Stimulated activated CD8-positive, alpha-beta memory T cell treated with anti-CD3 and anti-CD28 coated beads, Interleukin-15, amount 100 ng/mL, for 4 hours (primary cell): ENCODE results near the gene SERPINI1.
A peak's percentile ranks its signal among the peaks of the same experiment; 100 is the strongest.

Experiments used
- DNase-seq, 2 donors: peaks; one replicate each; pipeline ENCODE4 v3.0.0-alpha.2; 2020; ENCODE audit warnings: low read depth in 2 of 2

The SERPINI1 gene

DNA sequence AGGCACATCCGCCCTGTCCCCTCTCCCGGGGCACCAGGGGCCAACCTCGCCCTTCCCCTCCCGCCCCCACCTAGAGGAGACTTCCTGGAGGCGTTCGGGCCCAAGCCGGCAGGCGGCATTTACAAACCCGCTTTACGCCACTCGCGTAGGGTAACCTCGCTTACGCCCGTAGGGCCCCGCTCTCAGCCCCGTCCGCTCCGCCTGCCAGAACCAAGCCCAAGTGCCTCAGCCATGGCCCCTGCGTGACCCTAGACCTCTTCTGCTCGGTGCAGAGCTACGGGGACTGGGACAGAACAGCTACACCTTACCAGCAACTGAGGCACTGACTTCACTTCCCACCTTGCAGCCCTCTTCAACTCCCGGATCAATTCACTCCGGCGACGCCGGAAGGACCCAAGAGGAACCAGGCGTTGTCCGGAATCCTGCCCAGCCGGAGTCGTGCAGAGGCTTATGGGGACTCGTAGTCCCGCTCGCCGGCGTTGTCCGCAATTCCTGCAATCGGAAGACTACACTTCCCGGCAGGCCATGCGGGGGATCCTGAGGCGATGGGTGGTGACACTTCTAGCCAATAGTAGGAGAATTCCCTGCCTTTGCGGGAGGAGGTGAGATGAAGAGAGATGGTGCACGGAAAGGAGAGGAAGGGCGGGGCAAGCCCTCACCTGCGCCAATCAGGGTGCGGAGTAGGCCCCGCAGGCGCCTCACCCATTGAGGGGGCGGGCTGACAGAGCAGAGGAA is 856 bp upstream of the SERPINI1 start, which contains the start of gene PDCD10:
Gene PDCD10 (minus strand): TSS at position 395 of the 735 bp plus-strand sequence. CDS start 14,735 bp downstream, outside the sequence.
- peak; percentile 93 to 95 for DNase-seq

DNA sequence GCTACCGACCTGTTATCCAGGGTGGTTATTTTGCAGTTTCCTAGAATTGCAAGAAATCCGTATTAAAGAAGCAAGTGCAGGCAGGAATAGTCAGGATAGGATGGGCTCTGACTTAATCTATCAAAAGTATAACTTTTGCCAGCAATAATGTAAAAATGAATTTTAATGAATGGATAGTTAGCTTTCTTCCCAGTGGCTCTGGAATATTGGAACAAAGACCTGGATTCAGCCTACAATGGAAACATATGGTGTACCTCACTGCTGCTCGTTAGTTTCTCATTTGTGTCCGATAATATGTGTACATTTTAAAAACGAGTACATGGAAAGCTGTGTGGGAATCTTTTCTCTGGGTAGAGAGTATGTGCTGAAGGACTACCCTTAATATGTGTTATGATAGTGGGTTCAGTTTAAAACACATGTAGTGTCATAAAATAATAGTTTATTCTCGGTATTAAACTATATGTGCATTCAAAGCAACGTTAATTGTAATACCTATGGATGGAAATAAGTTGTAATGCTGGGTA is 805 bp downstream of the SERPINI1 start:
- DNase-seq: no peak

DNA sequence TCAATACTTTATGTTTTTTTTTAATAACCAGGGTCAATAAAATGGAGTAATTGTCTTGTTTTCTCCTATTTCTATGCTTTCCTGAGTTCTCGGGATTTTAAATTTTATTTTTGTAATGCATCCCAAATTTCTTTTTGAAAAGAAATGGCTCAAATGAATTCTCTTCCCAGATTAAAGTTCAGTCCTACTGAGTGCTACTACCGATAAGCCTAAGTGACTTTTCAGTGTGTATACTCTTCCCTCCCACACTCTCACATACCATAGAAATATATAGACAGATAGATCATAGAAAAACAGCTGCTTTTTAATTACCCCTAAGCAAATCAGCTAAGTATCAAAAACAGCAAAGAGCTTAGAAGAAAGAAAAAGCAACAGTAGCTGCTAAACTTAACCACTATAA is 1.5 kb downstream of the SERPINI1 start:
- no peak for DNase-seq

DNA sequence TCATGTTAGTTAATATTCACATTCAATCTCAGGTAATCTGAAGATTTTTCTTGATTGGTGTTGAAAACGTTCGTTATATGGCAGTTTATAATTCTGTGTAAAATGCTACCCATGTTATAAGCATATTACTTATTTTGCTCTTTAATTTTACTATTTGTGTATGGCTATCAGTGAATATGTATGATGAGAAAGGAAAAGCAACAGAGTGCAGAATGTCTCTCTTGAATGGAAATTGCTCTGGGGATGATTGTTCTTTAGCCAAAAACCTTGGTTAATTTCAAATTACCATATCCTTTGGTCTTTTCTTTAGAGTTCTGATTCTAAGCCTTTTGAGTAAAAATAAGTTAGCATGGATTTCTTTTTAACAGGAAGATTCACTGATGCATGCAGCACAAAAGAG is 2.5 kb downstream of the SERPINI1 start:
- no peak for DNase-seq

DNA sequence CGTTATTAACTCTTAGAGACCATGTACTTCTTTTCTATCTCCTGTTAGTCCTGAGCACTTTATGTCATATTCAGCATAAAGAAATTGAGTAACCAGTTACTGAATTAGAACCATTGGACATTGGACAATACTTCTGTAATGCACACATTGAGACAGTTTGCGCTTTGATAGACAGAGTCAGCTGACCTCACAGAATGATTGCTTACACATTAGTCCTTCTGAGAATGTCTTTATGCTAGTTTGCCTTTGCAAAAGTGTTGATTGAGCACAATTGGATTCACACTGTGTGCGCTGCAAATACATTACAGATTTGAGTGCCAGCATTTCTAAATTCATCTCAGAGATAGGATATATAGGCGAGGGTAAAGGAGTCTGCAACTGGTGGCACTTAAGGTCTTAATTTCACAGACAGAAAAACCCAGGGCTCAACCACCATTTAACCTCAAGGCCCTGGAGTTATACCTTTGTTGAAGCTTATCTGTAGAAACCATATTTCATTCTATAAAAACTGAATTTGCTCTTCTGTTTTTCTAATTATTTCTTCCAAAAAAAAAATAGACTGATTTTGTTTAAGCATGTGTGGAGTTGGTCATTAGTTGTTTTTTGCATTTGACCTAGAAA is 3.8 kb downstream of the SERPINI1 start:
- no peak for DNase-seq

DNA sequence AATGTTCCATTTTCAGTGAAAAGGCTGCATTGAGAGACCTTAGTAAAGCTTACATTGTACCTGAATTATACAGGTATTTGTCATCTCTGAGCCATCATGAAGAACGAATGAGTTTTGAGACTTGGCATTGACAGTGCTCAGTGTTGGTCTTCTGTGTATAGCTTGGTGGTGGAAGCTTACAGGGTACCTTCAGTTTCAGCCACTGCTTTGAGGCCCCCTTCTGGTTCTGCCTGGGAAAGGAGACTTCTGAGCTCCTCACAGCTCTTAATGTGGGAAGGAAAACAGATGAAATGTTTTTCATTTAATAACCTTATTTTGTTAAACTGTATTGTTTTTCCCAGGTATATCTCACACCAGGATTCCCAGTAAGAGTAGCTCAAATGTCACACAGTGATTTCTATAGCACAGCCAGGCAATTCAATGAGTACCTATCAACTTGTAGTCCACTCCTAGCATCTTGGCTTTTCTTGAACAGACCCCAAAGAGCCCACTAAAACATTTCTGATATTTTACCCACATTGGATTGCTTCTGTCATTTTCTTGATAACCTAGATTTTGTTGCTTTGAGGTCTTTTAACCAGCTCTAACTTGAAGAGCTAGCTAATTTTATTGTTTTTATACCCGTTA is 5.6 kb downstream of the SERPINI1 start:
- no peak for DNase-seq

DNA sequence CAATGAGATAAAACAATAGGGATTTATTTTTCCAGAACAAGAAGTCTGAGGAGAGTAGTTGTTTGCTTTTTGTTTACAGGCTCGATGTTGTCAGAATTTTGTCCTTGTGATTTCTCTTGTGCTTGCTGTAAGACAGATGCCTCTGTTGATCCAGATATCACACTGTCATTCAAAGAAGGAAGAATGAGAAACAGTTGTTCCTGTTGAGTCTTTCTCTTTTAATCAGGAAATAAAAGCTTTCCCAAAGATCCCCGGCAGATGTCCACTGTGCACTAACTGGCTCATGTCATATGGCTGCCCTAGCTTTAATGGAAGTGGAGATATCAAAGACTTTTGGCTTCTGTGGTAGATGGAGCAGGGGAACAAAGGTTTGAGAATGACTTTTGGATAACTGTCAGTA is 6.8 kb downstream of the SERPINI1 start:
- DNase-seq: no peak

DNA sequence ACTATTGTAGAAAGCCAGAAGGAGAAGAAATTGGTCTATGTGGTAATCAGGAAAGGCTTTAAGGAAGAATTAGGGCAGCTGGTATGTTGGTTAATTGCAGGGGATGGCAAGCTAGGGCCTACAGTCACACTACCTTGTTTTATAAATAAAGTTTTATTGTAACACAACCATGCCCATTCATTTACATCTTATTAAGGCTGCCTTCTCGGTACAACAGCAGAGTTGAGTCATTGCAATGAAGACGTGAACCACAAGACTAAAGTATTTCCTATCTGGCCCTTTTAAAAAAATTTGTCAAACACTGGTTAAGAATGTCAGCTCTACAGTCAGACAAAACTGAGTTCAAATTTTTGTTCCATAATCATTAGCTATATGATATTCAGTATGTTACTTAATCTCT is 8.3 kb downstream of the SERPINI1 start:
- no peak for DNase-seq

DNA sequence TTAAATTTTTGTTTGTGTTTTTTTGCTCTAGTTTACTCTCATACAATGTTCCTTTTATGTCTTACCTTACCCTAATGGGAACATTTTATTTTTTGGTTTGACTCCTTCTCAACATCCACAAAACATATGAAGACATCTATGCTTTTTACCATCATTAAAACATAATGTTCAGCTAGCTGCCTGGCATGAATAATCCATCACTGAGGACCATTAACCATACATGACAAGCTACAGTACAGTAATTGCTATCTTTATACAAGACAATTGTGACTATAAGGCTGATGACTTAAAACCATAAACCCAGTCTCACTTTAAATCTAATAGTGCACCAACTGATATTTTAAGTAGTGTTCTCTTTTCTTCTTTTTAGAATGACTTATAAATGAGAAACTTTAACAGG is 13.7 kb downstream of the SERPINI1 start:
- no peak for DNase-seq

DNA sequence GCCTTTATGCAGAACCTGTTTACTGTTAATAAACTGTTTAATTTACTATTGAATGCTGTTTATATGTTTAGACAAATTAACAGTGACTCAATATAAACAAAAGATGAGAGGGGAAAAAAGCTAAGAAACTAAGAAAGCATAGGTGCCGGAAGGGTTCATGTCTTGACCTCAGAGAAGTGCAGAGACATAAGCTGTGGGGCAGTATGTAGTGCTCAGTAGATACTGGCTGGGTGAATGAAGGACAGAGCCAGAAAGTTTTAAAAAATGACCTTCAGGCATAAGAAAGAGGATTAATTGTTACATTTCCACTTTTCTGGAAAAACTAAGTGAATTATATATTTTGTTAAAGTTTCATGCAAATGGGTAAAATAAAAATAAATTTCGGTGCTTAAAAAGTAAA is 14.2 kb downstream of the SERPINI1 start:
- DNase-seq: no peak

DNA sequence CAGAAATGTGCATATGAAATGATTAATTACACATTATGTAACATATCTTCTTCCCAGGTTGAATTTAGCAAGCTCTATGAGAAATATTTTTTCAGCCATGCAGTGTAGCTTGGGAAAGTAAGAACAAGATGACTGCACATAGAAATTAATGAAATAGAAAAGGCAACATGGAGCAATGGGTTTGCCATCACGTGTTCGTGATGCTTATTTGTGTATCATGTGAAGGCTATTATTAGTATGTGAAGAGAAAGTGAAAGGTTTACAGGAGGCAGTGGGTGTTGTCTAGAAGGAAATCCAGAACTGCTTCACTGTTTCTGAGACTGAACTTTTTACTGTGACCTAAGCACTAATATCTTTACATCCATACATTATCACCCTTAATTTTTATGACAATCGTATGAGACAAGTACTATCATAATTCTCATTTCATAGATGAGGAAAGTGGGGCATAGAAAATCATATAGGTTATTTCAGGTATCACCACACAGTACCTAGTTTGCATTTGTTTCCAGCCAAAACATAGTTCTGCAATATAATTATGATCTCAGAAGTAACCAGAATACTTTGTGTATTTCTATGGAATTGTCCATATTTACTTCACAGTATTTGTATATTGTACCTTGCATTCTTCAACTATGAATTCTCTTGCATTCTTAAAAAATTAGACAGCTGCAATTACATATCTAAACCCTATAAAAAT is 14.9 kb downstream of the SERPINI1 start:
- no peak for DNase-seq

DNA sequence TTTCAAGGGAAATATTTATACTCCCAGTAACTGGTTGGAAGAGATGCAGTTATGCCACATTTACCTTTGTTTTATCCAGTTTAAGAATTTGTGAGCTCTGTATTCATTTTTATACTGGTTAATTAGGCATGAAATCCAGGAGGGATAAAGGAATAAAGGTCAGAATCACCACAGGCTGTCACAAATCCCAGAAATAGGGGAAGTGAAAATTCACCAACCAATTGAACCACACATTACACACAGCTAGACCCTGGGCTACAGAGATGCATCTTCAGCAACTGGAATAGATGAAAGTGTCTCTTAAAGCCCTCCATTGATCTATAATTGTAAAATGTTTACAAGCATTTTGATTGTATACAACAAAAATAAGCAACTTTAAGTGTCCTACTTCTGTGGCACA is 18.5 kb downstream of the SERPINI1 start:
- no peak for DNase-seq

DNA sequence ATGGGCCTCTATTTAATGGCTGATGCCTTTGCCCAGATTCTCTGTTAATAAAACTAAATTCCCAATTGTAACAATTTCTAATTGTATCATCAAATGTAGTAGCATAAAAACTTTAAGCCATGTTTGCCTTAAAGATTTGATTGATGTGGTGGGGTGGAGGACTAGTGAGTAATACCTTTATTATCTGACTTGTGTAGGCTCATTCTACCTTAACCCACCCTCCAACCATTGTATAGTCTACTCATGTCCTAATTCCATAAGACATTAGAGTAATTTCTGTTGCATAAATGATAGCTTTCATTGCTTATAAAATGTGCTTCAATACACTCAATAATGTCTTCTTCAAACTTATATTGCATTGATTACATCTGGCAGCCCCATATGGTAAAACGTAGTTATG is 25.8 kb downstream of the SERPINI1 start:
- DNase-seq: no peak

DNA sequence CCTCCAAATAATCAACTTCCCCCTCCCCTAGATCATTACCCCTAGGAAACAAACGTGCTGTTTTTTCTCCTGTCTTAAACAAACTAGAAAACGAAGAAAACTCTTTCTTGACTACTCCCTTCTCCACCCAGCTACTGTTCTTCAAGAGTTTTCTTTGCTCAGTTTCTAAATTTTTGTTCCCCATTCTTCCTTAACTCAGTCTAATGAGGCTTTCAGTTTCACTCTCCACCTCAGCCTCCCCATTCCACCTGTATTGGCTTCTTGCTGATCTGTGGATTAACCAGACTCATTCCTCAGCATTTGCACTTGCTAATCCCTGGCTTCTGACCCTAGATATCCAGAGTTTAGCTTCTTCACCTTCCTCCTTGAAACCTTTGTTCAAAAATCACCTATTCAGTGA is 26.8 kb downstream of the SERPINI1 start:
- DNase-seq: no peak

DNA sequence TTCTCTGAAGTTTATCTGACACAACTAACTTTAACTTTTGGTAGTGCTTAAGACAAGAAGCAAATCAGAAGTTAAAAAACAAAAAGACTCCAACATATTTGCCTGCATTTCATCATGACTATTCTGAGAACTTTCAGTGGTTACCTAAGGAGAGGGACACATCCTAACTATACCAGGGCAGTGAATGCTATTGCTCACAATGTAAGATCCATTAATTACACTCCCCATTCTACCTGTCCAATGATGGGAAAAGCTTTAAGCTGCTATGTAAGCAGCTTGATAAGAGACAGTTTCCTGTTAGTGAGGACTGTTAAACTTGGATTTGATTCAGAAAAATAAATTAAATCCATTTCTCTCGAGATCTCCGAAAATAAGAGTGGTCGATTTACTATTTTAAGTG is 37.5 kb downstream of the SERPINI1 start:
- no peak for DNase-seq

DNA sequence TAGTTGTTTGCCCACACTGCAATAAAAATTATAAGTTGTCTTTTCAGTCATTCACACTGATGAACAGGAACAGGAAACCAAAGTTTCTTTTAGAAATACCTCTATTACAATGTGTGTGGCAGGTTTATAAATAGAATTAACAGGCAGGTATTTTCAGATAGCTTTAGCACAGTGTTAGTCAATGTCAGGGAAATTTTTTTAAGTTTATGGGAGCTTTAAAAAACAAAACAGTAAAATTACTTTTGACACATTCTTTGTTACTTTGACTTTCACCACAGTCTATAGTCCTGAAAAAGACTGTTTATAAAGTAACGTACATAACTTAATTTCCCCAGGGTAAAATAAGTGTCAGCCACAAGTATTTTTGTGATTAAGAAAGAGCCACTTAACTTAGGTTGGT is 38.1 kb downstream of the SERPINI1 start:
- DNase-seq: no peak

DNA sequence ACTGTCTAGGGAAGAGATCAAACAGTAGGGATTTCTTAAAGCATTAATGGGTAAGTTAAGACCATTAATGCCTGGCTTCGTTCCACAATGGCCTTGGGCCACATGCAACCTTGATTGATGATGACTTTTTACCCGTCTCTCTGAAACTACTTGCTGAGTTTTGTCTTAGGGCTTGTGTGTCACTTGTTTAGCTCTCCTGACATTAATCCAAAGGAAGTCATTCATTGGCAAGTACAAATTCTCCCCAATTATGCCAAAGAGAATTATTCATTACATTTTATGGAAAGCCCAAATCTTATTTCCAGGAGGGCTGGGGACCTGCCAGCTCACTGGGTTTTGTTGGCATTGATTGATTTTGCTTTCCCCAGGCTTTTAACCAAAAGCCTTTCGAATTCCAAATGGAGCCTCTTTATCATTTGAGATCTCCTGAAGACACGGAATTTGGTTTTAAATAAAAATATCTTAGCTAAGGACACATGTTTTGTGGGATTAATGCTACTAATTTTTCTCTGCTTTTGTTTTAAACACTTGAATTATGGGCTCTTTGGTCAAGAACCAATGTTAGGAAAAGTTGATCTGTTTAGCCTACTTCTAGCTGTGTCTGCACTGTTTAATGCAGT is 40.7 kb downstream of the SERPINI1 start:
- DNase-seq: no peak

DNA sequence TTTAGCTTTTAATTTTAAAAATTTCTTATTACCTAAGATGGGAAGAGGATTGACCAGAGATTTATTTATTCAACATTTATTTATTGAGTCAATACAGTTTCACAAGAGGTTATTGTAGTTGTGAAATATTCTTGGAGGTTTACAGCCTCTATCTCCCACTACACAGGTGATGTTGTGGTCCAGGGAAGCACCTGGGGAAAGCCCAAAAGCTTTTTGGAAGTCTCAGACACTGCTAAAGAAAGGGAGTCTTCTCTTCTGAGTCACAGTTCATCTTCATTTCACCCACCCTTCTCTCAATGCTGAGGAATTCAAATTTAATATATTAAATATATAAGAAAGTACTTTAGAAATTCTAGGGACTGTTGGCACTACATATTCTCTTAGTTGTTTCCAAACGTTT is 41.8 kb downstream of the SERPINI1 start:
- no peak for DNase-seq

DNA sequence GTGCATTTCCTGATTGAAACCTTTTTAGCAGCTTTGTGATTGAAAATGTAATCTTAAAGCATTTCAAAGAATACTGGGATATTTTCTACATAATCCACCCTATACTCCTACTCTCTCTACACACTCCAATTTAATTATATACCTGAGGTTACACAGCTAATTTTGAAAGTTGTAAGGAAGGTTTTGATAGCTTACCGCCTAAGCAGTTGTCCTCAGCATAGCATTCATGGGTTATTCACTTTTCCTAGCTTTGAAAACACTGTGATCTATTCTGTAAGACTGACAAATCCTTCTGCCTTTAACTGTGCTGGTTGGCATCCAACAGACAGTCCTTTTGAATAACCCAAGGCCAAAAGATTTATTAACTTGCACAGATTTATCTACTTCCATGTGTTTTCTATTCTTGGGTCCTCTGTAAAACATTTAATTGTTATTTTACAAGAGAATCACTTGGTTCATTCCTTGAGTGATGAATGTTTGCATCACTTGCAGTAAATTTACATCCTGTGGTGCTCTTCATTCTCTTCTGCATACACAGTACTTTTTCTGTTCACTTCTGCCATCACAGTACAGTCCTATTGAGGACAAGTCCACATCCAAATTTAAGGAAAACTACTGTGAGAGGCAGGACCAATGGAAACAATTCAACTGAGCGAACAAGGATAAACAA is 44.8 kb downstream of the SERPINI1 start:
- DNase-seq: no peak

DNA sequence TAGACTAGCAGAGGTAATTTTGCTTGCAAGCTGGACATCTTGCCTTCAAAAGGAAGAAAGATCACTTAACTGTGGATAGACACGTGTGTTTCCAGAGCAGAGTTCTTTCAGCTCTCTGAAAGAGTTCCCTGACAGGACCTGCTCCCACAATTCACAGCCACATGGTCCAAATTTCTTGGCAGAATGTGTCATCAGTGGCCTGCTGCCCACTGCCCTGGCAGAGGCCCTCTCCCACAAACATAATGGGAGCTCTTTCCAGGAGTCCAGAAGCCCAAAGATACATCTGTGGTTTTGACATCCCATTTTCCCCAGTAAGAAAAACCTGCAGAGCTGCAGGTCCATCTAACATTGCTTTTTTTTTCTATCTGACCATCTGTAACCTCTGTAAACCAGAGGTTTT is 48.3 kb downstream of the SERPINI1 start:
- DNase-seq: no peak

DNA sequence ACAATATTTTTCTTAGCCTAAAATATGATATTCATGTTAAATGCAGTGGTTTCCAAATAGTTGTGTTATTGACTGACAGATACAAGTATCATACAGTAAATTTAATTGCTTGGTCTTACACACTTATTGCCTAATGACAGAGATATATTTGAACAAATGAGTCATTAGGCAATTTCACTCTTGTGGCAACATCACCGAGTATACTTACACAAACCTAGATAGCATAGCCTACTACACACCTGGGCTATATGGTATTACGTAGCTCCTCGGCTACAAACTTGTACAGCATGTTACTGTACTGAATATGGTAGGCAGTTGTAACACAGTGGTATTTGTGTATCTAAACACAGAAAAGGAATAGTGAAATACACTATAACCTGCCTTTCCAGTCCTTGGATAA is 50.3 kb downstream of the SERPINI1 start:
- DNase-seq: no peak
